WERI-Rb-1 (cell line): ENCODE results near the gene MAP3K14.
"Not testable (repeated sequence)": the region's sequence is repeated elsewhere in the genome, so short reads cannot be mapped to it uniquely, and the experiment has no call there.

Experiments
- DNase-seq: peaks from one replicate; pipeline ENCODE4 v3.0.0-alpha.2; 2020
- H3K27ac ChIP-seq: fragments of 250-450 bp; sonication (Bioruptor Pico); 2 replicates; pipeline ENCODE4 v1.5.1; 2020; ENCODE audit warnings: mild to moderate bottlenecking, moderate library complexity
- H3K27me3 ChIP-seq: fragments of 250-450 bp; sonication (Bioruptor Pico); 2 replicates; pipeline ENCODE4 v1.5.1; 2021; ENCODE audit warnings: mild to moderate bottlenecking, low read depth, moderate library complexity; ENCODE audit not compliant: insufficient read depth, severe bottlenecking
- H3K36me3 ChIP-seq: fragments of 250-450 bp; sonication (Bioruptor Pico); 2 replicates; pipeline ENCODE4 v1.5.1; 2020; ENCODE audit warnings: mild to moderate bottlenecking, moderate library complexity
- H3K4me3 ChIP-seq: 2 replicates; pipeline ENCODE4 v1.5.1; 2011; ENCODE audit warnings: low read depth, mild to moderate bottlenecking, control low read depth, low read length
- H3K9me3 ChIP-seq: fragments of 250-450 bp; sonication (Bioruptor Pico); 2 replicates; pipeline ENCODE4 v1.5.1; 2021; ENCODE audit warnings: mild to moderate bottlenecking, moderate library complexity; ENCODE audit not compliant: severe bottlenecking
- TF ChIP-seq, protein P1 (sequence below): IDR thresholded peaks from 2 replicates; pipeline ENCODE4 v1.5.1; 2011; ENCODE audit warnings: low read depth, mild to moderate bottlenecking, control low read depth, inconsistent platforms, low read length

MAP3K14 gene

DNA sequence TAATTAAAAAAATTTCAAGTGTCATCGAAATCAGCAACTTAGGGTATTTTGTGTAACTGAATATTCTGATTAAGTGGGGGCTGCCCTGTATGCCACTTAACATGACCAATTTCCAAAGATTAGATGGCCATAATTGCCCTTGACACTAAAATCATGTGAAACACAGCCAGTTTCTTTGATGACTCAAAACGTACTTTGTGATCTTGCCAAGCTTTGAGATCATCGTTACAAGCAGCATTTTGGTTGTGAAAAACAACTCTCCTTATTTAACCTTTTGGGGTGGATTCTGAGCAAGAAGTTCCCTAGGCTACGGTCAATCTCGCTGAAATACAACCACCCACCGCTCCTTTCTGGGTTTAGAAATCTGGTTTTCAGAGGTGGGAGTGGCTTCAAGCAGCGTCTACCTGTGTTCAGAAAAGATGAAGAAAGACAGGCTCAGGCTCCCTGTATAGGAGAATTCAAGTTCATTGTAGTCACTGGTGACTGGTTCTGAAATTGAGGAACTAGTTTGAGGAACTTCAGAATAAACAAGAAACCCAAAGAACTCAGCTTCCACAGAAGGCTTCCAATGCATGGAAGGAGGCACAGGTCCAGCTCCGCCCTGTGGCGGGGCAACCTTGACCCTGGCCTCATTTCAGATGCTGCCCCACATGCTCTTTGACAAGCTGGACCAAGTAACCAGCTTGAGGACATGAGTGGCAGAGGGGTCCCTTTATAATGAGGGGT is 9.4 kb downstream of the MAP3K14 start:
- no peak for DNase-seq
- H3K9me3 ChIP-seq = no peaks in the 10 kb centered on the region
- H3K27me3 ChIP-seq = no peaks in the 10 kb centered on the region
- no peak overlapping the region for H3K4me3 ChIP-seq
- H3K27ac ChIP-seq = no peak overlapping the region
- TF ChIP-seq, protein P1, sequence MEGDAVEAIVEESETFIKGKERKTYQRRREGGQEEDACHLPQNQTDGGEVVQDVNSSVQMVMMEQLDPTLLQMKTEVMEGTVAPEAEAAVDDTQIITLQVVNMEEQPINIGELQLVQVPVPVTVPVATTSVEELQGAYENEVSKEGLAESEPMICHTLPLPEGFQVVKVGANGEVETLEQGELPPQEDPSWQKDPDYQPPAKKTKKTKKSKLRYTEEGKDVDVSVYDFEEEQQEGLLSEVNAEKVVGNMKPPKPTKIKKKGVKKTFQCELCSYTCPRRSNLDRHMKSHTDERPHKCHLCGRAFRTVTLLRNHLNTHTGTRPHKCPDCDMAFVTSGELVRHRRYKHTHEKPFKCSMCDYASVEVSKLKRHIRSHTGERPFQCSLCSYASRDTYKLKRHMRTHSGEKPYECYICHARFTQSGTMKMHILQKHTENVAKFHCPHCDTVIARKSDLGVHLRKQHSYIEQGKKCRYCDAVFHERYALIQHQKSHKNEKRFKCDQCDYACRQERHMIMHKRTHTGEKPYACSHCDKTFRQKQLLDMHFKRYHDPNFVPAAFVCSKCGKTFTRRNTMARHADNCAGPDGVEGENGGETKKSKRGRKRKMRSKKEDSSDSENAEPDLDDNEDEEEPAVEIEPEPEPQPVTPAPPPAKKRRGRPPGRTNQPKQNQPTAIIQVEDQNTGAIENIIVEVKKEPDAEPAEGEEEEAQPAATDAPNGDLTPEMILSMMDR = no peak
- peaks cover 29% of the 10 kb centered on the region for H3K36me3 ChIP-seq

DNA sequence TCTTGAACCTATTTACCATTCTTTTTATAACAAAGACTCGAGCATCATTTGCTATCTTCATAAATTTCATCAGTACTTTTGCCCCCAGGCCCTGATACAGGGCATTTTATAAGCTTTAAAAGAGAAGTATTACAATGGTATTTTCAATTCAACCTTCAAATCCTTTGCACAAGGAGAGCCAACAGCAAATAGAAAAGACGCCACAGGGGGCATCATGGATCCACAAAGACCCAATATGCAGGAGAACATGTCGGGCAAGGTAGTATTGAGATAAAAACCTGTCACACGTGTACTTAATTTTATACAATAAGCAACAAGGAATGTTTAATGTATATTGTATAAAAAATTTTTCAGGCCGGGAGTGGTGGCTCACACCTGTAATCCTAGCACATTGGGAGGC is 10.2 kb downstream of the MAP3K14 start:
- DNase-seq = no peak
- H3K9me3 ChIP-seq = no peaks in the 10 kb centered on the region
- no peak overlapping the region for H3K4me3 ChIP-seq
- no peak overlapping the region for H3K27ac ChIP-seq
- H3K27me3 ChIP-seq = no peaks in the 10 kb centered on the region
- peaks cover 29% of the 10 kb centered on the region for H3K36me3 ChIP-seq
- TF ChIP-seq, protein P1 = no peak

- Histone ChIP-seq H3K27ac (no peak overlapping the region), H3K4me3 (no peak overlapping the region)
- no peak for DNase-seq
Measured at GRCh38 chr17:45306094-45306493, 10.7 kb downstream of the MAP3K14 start.

DNA sequence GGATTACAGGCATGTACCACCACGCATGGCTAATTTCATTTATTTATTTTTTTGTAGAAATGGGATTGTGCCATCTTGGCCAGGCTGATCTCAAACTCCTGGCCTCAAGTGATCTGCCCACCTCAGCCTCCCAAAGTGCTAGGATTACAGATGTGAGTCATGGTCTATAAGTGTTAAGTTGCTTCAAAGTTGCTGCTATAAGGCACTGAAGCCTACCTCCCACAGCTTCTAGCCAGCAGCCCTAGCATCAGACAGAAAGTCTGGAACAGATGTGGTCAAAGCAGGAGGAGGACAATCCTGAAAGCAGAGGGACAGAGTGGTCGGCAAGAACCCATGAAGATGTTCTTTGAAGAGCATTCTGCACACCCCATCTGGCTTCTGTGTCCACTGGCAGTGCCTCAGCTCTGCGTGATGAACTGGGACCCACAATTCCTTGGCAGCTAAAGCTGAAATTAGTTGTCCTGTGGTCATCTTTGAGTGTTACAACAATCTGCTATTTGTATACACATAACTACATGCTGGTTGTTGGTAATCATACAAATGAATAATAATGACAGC is 11.2 kb downstream of the MAP3K14 start:
- no peak for DNase-seq
- Histone ChIP-seq H3K9me3 (no peaks in the 10 kb centered on the region), H3K36me3 (peaks cover 27% of the 10 kb centered on the region), H3K27me3 (no peaks in the 10 kb centered on the region), H3K27ac (no peak overlapping the region), H3K4me3 (no peak overlapping the region)
- TF ChIP-seq, protein P1 = no peak

More at GRCh38 chr17:45306094-45306493, 10.7 kb downstream of the MAP3K14 start:
- Histone ChIP-seq H3K9me3 (no peaks in the 10 kb centered on the region), H3K36me3 (peaks cover 29% of the 10 kb centered on the region), H3K27me3 (no peaks in the 10 kb centered on the region)
- TF ChIP-seq, protein P1 = no peak

GRCh38 chr17:45302649-45303173 is 14.1 kb downstream of the MAP3K14 start:
- Histone ChIP-seq H3K27ac (no peak overlapping the region), H3K36me3 (peaks cover 13% of the 10 kb centered on the region), H3K4me3 (no peak overlapping the region), H3K9me3 (no peaks in the 10 kb centered on the region), H3K27me3 (no peaks in the 10 kb centered on the region)
- DNase-seq = no peak
- TF ChIP-seq, protein P1 = no peak

GRCh38 chr17:45302220-45302619 is 14.6 kb downstream of the MAP3K14 start:
- H3K36me3 ChIP-seq, DNase-seq, H3K4me3 ChIP-seq, H3K27ac ChIP-seq, H3K9me3 ChIP-seq, H3K27me3 ChIP-seq: not testable (repeated sequence)
